ENCODE measurements around the gene KIRREL1.

The KIRREL1 gene

DNA sequence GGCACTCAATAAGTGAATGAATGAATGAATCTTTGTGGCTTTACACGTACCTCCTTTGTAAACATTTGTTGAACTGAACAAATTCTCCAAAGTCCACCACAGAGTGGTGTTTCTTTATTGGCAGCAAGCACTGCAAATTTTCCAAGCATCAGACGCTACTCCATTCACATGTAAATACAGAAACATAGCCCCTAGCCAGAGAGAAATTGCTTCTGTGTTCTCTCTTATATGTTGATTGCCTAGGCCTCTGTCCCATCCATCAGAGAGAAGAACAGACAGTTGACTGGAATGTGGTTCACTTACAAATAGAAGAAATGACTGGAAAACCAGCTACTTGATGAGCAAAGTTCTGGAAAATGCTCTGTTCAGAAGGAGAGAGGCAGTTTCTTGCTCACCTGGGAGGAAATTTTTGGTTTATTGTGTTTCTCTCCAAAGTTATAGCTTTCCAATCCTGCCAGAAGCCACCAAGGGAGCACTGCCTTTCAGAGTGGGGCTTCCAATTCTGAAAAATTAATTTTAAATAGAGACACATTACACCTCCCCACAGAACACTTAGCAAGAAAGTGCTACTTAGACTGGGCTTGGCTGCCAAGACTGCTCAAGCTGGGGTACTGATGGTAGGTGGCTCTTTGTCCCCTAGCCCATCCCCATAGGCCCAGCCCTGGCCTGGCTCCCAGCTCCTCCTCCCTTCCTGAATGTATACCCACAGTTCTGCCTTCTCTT lies 18.1 kb upstream of the KIRREL1 start:
- no peak for DNase-seq

DNA sequence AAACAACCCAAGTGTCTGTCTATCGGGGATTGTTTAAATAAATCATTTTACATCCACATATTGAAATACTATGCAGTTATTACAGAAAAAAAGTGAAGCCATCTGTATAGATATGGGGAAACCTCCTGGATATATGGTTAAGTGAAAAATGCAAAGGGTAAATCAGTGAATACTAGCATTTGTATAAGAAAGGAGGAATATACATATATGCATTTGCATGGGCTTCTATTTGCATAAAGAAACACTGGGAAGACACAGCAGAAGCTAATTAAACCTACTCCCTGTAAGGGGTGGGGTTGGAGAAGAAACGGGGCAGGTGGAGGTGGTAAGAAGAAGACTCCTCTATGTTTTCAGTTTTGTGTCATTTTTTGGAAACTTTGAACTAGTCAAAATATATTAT lies 16.6 kb upstream of the KIRREL1 start:
- DNase-seq = no peak

DNA sequence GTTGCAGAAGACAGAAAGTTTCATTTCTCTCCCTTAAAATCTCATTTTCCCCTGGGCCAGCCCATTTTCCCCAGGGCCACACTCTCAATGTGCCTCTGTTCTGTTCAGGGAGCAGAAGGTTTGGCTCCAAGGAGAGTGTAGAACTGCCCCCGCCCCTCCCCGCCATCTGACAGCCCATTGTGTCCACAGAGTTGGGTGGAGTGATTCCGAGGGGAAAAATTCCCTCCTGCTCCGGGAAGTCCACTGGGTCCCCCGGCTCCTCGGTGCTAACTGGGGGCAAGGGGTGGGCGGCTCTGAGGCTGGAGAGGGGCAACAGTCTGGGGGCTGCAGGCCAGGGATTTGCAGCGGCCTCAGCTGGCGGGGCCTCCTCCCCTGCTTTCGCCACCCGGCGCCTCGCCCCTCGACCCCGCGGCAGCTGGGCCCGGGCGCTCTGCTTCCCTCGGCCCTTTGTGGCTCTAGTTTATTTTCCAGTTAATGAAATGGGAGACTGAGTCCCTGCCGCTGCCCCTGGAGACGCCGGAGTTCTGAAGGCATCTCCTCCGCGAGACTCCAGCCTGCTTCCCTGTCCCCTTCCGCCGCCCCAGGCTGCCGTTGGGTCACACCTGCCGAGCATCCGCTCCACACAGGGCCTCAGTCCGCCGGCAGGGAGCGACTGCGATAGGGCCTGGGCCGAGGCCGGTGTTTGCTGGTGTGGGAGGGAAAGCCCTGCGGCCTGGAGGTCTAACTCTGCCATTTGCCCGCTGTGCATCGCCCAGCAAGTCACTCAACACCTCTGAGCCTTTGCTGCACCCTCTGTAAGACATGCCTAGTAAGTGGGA lies 14.7 kb upstream of the KIRREL1 start:
- DNase-seq = no peak

DNA sequence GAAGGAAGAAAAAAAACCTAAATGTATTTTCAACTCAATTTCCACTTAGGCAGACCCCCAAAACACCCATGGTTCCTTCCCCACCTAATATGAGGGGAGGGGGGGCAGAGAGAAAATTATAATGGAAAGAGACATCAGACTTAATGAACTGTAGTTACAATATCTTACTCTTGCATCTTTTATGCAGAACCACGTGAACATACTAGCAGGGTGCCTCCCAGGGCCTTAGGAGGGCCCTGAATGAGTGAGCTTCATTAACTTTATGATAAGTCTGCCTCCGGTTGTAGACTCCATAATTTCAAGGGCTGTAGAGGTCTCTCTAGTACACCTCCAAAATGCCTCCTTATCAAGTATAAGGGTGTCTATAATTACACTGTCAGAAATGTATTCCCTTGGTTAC lies 11.3 kb upstream of the KIRREL1 start:
- no peak for DNase-seq

GRCh38 chr1:157983787-157984186 lies 9.7 kb upstream of the KIRREL1 start:
- DNase-seq = no peak

DNA sequence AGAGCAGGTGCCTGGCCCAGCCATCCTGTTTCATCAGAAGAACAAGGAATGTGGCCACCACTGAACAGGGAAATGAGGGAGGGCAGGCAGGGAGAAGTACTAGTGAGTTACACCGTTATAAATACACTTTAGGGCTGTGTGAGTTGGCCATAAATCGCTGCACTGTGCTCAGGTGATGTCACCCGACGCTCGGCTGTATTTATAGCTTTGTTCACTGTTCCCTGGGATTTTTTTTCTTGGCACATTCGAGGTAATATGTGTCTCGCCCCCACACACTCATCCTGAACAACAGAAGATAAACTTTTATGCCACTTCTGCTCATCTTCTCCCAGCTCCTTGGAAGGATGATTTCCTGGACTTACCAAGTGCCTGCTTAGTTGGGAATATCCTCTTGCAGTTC lies 9.0 kb upstream of the KIRREL1 start:
- DNase-seq = no peak

DNA sequence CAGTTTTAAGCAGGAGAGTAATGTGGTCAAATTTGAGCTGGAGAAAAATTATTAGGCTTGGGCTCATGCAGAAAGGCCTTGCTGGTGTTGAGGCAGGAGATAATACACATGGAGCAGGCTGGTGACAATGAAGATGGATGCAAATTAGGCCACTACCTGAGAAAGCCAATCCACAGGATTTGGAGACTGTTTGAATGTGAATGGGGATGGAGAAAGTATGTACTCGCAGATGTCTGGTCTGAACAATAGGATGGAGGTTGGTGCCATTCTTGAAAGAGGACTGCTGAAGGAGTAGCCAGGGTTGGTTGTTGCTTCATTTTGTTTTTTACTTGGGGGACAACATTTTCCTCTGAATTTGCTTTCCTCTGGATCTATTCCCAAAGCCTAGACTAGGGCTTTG lies 8.0 kb upstream of the KIRREL1 start:
- DNase-seq = no peak

DNA sequence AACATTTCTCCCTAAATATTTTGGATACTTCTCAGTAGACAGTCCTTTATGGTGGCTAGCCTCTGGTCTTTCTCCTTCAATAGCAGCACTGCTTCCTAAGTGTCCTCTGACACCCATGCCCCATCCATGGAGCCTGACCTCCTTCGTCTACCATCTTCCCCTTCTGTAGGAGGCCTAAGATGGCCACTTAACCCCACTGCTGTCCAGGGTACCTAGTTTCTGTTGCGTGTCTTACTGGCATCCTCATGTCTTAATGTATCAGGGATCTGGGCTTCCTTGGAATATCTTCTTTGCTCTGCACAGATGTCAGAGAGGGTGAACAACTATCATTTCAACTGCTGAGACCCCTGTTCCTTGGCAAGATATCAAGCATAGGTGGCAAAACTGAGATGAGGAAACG lies 5.4 kb upstream of the KIRREL1 start:
- no peak for DNase-seq

- peak; percentile 17 to 20 for DNase-seq
Measured at GRCh38 chr1:157992031-157992832, 1.2 kb upstream of the KIRREL1 start.

- no peak for DNase-seq
Measured at GRCh38 chr1:157992833-157993146, 655 bp upstream of the KIRREL1 start.

DNA sequence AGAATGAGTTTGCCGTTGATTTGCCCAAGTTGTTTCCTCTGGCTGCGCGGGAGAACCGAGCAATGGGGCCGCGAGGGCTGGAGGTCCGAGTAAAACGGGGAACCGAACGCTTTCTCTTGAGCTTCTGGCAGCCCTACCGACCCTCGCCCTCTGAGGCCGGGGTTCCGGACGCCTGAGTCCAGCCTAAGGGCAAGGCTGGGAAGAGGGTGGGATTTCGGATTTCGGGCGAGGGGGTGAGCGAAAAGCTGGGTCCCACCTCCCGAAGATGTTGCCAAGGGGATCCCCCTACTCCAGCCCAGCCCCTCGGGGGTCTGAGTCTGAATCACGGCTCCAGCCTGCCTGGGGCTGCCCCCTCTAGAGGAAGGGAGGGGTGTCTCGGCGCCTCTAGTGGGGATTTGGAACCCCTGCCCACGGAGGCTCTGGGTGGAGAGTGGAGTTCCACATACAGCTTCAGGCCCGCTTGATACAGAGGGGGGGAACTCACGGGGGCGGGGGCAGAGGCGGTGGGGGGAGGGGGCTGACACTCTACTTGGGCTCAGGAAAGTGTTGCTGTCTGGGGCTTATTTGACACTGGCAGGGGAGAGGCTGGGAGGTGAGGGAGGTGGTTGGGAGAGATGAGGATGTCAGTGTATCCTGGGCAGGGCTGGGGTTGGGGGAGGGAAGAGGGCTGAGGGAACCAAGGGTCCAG lies 617 bp downstream of the KIRREL1 start:
- no peak for DNase-seq

GRCh38 chr1:157994704-157995582 lies 1.5 kb downstream of the KIRREL1 start:
- no peak for DNase-seq

DNA sequence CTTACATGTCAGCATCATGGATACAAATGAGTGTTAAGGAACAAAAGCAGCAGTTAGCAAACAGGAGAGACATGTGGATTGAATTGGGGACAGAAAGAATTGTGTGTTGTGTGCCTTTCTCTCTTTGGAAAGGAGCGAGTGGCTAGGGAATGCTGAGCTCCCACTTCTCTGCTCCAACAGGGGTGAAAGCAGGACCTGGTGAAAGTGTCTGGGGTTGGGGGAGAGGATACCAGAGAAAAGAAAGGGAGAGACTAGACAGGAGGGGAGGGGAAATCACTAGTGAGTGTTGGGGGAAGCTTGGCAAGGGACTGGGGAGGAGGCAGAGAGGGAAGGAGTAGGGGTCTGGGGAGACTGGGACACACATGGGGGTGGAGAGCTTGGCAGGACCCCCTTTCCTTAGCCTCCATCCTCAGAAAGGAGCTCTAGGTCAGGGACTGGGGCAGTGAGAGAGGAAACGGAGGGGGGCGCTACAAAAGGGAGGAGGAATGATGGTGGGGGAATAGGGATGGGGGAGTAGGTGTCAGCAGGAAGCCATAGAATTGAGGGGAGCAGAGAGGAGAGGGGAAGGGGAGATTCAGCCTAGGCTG lies 2.2 kb downstream of the KIRREL1 start:
- DNase-seq = no peak

DNA sequence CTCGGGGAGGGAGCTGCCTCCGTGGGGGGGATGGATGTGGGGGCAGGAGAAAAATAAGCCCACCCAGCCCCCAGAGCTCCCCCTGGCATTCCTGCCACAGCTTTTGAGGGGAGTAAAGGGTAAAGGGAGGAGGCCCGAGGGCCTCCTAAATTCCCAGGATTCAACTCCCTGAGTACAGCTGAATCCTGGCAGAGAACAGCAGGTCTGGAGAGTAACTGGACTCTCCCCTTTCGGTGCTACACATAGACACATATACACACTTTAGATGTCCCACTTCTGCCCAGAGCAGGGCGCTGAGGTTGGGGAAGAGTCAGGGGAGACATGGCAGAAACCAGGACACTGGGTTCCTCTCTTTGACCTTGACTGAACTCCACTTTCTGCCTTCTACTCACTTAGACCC lies 3.0 kb downstream of the KIRREL1 start:
- no peak for DNase-seq

DNA sequence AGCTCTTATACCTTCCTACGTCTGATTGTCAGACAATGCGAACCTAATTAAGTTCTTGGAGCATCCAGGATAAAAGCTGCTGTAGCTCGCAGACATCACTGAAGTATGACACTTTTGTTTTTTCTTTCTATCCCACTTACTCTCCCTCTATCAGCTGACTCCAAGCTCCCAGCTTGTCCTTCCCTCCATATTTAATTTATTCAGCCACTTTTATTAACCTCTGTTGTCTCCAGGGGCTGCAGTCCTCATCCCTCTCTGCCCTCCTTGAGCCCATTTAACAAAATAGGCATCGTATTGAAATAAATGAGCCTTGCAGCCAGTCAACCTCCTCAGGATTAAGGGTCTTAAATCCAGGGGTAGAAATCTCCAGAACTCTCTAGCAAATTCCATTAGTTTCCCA lies 7.1 kb downstream of the KIRREL1 start:
- DNase-seq = no peak

GRCh38 chr1:158002022-158002630 lies 8.7 kb downstream of the KIRREL1 start:
- DNase-seq = no peak

- DNase-seq = no peak
Measured at GRCh38 chr1:158002631-158003405, 9.4 kb downstream of the KIRREL1 start.

DNA sequence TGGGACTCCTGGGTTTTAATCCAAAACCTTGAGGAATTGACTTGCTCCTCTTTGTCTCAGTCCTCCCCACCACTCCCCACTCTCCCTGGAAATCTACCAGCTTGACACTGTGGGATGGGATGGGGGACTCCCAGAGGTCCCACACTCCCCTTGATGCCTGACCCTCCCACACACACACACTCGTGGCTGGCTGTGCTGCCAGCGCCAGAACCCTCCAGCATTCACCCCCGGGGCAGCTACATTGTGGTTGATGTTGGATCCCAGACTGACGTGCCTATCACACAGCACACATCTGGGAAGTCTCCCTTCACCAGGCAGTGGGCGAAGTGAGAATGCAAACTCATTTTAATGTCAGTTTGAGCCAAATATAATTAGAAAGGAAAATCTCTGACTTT lies 10.0 kb downstream of the KIRREL1 start:
- no peak for DNase-seq

DNA sequence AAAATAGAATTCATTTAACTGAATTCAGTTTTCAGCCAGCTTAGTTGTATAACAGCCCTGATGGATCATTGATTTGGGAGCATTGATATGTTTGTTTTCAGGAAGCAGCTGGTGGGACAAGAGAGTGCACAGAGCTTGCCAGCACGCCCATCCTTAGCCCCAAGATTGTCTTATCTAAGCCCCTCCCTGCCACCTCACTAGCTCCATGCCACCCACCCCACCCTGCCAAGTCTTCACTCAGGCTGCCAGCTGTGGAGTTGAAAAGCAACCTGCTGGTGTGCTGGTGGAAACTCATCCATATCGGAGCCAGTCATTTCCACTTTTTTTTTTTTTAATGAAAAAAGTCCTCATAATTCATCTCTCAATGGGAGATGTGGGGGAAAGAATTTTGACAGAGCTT lies 11.8 kb downstream of the KIRREL1 start:
- no peak for DNase-seq

DNA sequence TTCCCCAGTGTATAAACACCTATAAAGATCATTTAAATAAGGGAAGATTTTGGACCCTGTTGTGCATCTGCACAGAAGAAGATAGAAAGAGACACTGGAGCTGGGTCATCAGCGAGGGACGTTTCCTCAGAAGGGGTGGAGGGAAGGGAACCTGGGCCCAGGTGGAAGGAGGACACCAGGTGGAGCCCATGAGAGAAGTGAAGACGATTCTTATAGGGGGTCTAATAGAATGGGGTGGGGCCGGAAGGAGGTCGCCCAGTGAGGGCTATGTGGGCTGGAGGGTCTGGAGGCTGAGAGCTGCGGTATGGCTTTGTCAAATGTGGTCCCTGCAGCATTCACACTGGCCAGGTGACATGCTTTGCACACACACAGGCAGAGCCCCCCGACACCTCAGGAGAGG lies 13.7 kb downstream of the KIRREL1 start:
- DNase-seq = no peak
